GM21529 (cell line): ENCODE measurements around the gene PRKN.

Source experiments
- ATAC-seq: cut with Tn5 transposase; IDR thresholded peaks from one replicate; pipeline ENCODE4 v1.9.1; 2021; ENCODE audit not compliant: unreplicated experiment

Gene PRKN

GRCh38 chr6:161481786-161482516 is 1245.6 kb downstream of the PRKN start:
- ATAC-seq, result no peak

GRCh38 chr6:161480421-161481155 is 1247.0 kb downstream of the PRKN start:
- no peak for ATAC-seq

- no peak for ATAC-seq
Measured at GRCh38 chr6:161479376-161479775, 1248.2 kb downstream of the PRKN start.

- no peak for ATAC-seq
Measured at GRCh38 chr6:161477876-161478425, 1249.6 kb downstream of the PRKN start.

- ATAC-seq, result no peak
Measured at GRCh38 chr6:161476711-161477110, 1250.9 kb downstream of the PRKN start.

GRCh38 chr6:161465403-161465802 is 1262.2 kb downstream of the PRKN start:
- no peak for ATAC-seq

GRCh38 chr6:161463071-161463470 is 1264.5 kb downstream of the PRKN start:
- no peak for ATAC-seq

GRCh38 chr6:161462148-161462547 is 1265.4 kb downstream of the PRKN start:
- no peak for ATAC-seq

- ATAC-seq, result no peak
Measured at GRCh38 chr6:161459008-161459615, 1268.5 kb downstream of the PRKN start.

- ATAC-seq, result no peak
Measured at GRCh38 chr6:161458201-161458951, 1269.2 kb downstream of the PRKN start.

GRCh38 chr6:161455848-161456247 is 1271.7 kb downstream of the PRKN start:
- ATAC-seq, result no peak

- no peak for ATAC-seq
Measured at GRCh38 chr6:161453558-161453957, 1274.0 kb downstream of the PRKN start.

- ATAC-seq, result no peak
Measured at GRCh38 chr6:161452241-161452640, 1275.3 kb downstream of the PRKN start.

- no peak for ATAC-seq
Measured at GRCh38 chr6:161449521-161449920, 1278.0 kb downstream of the PRKN start.

GRCh38 chr6:161446949-161447348 is 1280.6 kb downstream of the PRKN start:
- ATAC-seq, result no peak

GRCh38 chr6:161446296-161446925 is 1281.2 kb downstream of the PRKN start:
- no peak for ATAC-seq

GRCh38 chr6:161445021-161445799 is 1282.4 kb downstream of the PRKN start:
- no peak for ATAC-seq

GRCh38 chr6:161444464-161444863 is 1283.1 kb downstream of the PRKN start:
- no peak for ATAC-seq

GRCh38 chr6:161443848-161444247 is 1283.7 kb downstream of the PRKN start:
- no peak for ATAC-seq

- ATAC-seq, result no peak
Measured at GRCh38 chr6:161442420-161442819, 1285.1 kb downstream of the PRKN start.
